Mesendoderm (in vitro differentiated cells): ENCODE data around the gene INTS12.

Experiments
- DNase-seq: peaks from one replicate; pipeline ENCODE4 v3.0.0; 2013
- H2AK5ac ChIP-seq: 2 replicates; pipeline ENCODE4 v1.6.1; 2013; ENCODE audit warnings: low read length, inconsistent platforms
- H2BK120ac ChIP-seq: 2 replicates; pipeline ENCODE4 v1.6.1; 2013; ENCODE audit warnings: low read depth, mild to moderate bottlenecking, low read length, moderate library complexity, mixed read lengths
- H2BK15ac ChIP-seq: replicated peaks from 2 replicates; pipeline ENCODE4 v1.6.1; 2013; ENCODE audit warnings: low read depth, mild to moderate bottlenecking, moderate library complexity
- H2BK5ac ChIP-seq: 2 replicates; pipeline ENCODE4 v1.6.1; 2013; ENCODE audit warnings: low read length, inconsistent platforms
- H3K18ac ChIP-seq: 2 replicates; pipeline ENCODE4 v1.6.1; 2013; ENCODE audit warnings: mild to moderate bottlenecking, low read length, mixed read lengths
- H3K23ac ChIP-seq: one replicate; pipeline ENCODE4 v1.6.1; 2013; ENCODE audit warnings: low read length
- H3K27ac ChIP-seq: 2 replicates; pipeline ENCODE4 v1.5.1; 2013; ENCODE audit warnings: low read depth, mild to moderate bottlenecking, inconsistent platforms, low read length, moderate library complexity
- H3K27me3 ChIP-seq: 2 replicates; pipeline ENCODE4 v1.6.1; 2013; ENCODE audit warnings: low read length, control low read depth, mild to moderate bottlenecking, inconsistent platforms; ENCODE audit not compliant: insufficient read depth, poor library complexity
- H3K36me3 ChIP-seq: 2 replicates; pipeline ENCODE4 v1.6.1; 2013; ENCODE audit warnings: low read length, inconsistent platforms; ENCODE audit not compliant: control insufficient read depth, insufficient read depth
- H3K4ac ChIP-seq: one replicate; pipeline ENCODE4 v1.6.1; 2013; ENCODE audit warnings: low read depth, mild to moderate bottlenecking, low read length, moderate library complexity
- H3K4me1 ChIP-seq: 2 replicates; pipeline ENCODE4 v1.6.1; 2013; ENCODE audit warnings: low read depth, low read length, inconsistent platforms; ENCODE audit not compliant: control insufficient read depth
- H3K4me2 ChIP-seq: 2 replicates; pipeline ENCODE4 v1.6.1; 2013; ENCODE audit warnings: low read length
- H3K4me3 ChIP-seq: 2 replicates; pipeline ENCODE4 v1.5.1; 2013; ENCODE audit warnings: mild to moderate bottlenecking, low read length
- H3K56ac ChIP-seq: one replicate; pipeline ENCODE4 v1.6.1; 2013; ENCODE audit warnings: low read length
- H3K79me1 ChIP-seq: 2 replicates; pipeline ENCODE4 v1.6.1; 2013; ENCODE audit warnings: low read length, inconsistent platforms
- H3K79me2 ChIP-seq: 2 replicates; pipeline ENCODE4 v1.6.1; 2013; ENCODE audit warnings: mild to moderate bottlenecking, low read length; ENCODE audit not compliant: control insufficient read depth, insufficient read depth
- H3K9ac ChIP-seq: 2 replicates; pipeline ENCODE4 v1.6.1; 2013; ENCODE audit warnings: low read length, inconsistent platforms
- H4K5ac ChIP-seq: one replicate; pipeline ENCODE4 v1.6.1; 2013; ENCODE audit warnings: low read length
- H4K8ac ChIP-seq: one replicate; pipeline ENCODE4 v1.6.1; 2013; ENCODE audit warnings: low read depth, mild to moderate bottlenecking, control low read depth, low read length, moderate library complexity
- WGBS: extraction: QIAGEN DNeasy Blood & Tissue Kit; methylation state at CpG from one replicate; pipeline ENCODE4 v1.1.7; 2013; ENCODE audit warnings: low lambda C conversion rate, missing lambda C conversion rate; ENCODE audit not compliant: insufficient coverage; ENCODE audit errors: extremely low coverage; 5-methylcytosine and 5-hydroxymethylcytosine counted together

INTS12 gene

GRCh38 chr4:105651884-105652283 lies 56.6 kb downstream of the INTS12 start:
- Histone ChIP-seq H3K4ac (no peak overlapping the region), H3K36me3 (no peaks in the 10 kb centered on the region), H3K9ac (no peak overlapping the region), H4K5ac (no peak overlapping the region), H4K8ac (no peak overlapping the region), H3K4me1 (no peaks in the 10 kb centered on the region), H2BK15ac (no peak overlapping the region), H2AK5ac (no peak overlapping the region), H3K4me2 (no peak overlapping the region), H3K27me3 (no peaks in the 10 kb centered on the region), H3K27ac (no peak overlapping the region), H3K56ac (no peak overlapping the region), H2BK120ac (no peak overlapping the region), H3K79me1 (no peaks in the 10 kb centered on the region), H3K4me3 (no peak overlapping the region), H3K79me2 (no peaks in the 10 kb centered on the region), H2BK5ac (no peak overlapping the region), H3K23ac (no peak overlapping the region), H3K18ac (no peak overlapping the region)
- DNase-seq, result no peak

GRCh38 chr4:105650190-105650589 lies 58.3 kb downstream of the INTS12 start:
- Histone ChIP-seq H3K56ac (no peak overlapping the region), H2BK15ac (no peak overlapping the region), H3K79me1 (no peaks in the 10 kb centered on the region), H3K18ac (no peak overlapping the region), H3K4ac (no peak overlapping the region), H3K79me2 (no peaks in the 10 kb centered on the region), H3K27ac (no peak overlapping the region), H4K5ac (no peak overlapping the region), H3K4me2 (no peak overlapping the region), H3K36me3 (no peaks in the 10 kb centered on the region), H2AK5ac (no peak overlapping the region), H2BK120ac (no peak overlapping the region), H3K4me1 (no peaks in the 10 kb centered on the region), H3K4me3 (no peak overlapping the region), H3K27me3 (no peaks in the 10 kb centered on the region), H4K8ac (no peak overlapping the region), H3K9ac (no peak overlapping the region), H3K23ac (no peak overlapping the region), H2BK5ac (no peak overlapping the region)
- no CpG with 5 or more reads among the region's 1 CpG for WGBS
- no peak for DNase-seq

- H3K23ac ChIP-seq, result no peak overlapping the region
- H2BK15ac ChIP-seq, result no peak overlapping the region
- no peaks in the 10 kb centered on the region for H3K79me2 ChIP-seq
- no peak overlapping the region for H2BK120ac ChIP-seq
- H4K5ac ChIP-seq, result no peak overlapping the region
- H3K18ac ChIP-seq, result no peak overlapping the region
- no peak overlapping the region for H3K4me3 ChIP-seq
- DNase-seq, result no peak
- no peaks in the 10 kb centered on the region for H3K4me1 ChIP-seq
- H3K4me2 ChIP-seq, result no peak overlapping the region
- H3K56ac ChIP-seq, result no peak overlapping the region
- no peak overlapping the region for H3K27ac ChIP-seq
- no peaks in the 10 kb centered on the region for H3K36me3 ChIP-seq
- no peak overlapping the region for H3K4ac ChIP-seq
- H3K27me3 ChIP-seq, result no peaks in the 10 kb centered on the region
- WGBS, result no CpG with 5 or more reads among the region's 1 CpG
- no peak overlapping the region for H2BK5ac ChIP-seq
- no peak overlapping the region for H4K8ac ChIP-seq
- H3K9ac ChIP-seq, result no peak overlapping the region
- H3K79me1 ChIP-seq, result no peaks in the 10 kb centered on the region
- no peak overlapping the region for H2AK5ac ChIP-seq
Observed at GRCh38 chr4:105645440-105645839, 63.0 kb downstream of the INTS12 start.

- no peak overlapping the region for H3K4me2 ChIP-seq
- WGBS, result no CpG with 5 or more reads among the region's 2 CpGs
- no peak overlapping the region for H3K4me3 ChIP-seq
- H3K18ac ChIP-seq, result no peak overlapping the region
- no peak overlapping the region for H2BK5ac ChIP-seq
- no peak overlapping the region for H4K8ac ChIP-seq
- H3K23ac ChIP-seq, result no peak overlapping the region
- no peak for DNase-seq
- no peak overlapping the region for H3K4ac ChIP-seq
- no peak overlapping the region for H3K9ac ChIP-seq
- H2AK5ac ChIP-seq, result no peak overlapping the region
- H3K79me1 ChIP-seq, result no peaks in the 10 kb centered on the region
- no peaks in the 10 kb centered on the region for H3K27me3 ChIP-seq
- H3K56ac ChIP-seq, result no peak overlapping the region
- H3K79me2 ChIP-seq, result no peaks in the 10 kb centered on the region
- no peak overlapping the region for H2BK120ac ChIP-seq
- H4K5ac ChIP-seq, result no peak overlapping the region
- no peaks in the 10 kb centered on the region for H3K36me3 ChIP-seq
- H3K27ac ChIP-seq, result no peak overlapping the region
- no peaks in the 10 kb centered on the region for H3K4me1 ChIP-seq
- H2BK15ac ChIP-seq, result no peak overlapping the region
Observed at GRCh38 chr4:105644257-105644656, 64.2 kb downstream of the INTS12 start.

- Histone ChIP-seq H2BK120ac (no peak overlapping the region), H3K27me3 (no peaks in the 10 kb centered on the region), H3K4me3 (no peak overlapping the region), H3K23ac (no peak overlapping the region), H3K18ac (no peak overlapping the region), H3K4ac (no peak overlapping the region), H3K4me2 (no peak overlapping the region), H3K27ac (no peak overlapping the region), H3K56ac (no peak overlapping the region), H2AK5ac (no peak overlapping the region), H3K79me2 (no peaks in the 10 kb centered on the region), H3K9ac (no peak overlapping the region), H3K79me1 (no peaks in the 10 kb centered on the region), H4K8ac (no peak overlapping the region), H3K4me1 (no peaks in the 10 kb centered on the region), H2BK15ac (no peak overlapping the region), H4K5ac (no peak overlapping the region), H2BK5ac (no peak overlapping the region), H3K36me3 (no peaks in the 10 kb centered on the region)
- no peak for DNase-seq
- WGBS, result no CpG with 5 or more reads among the region's 4 CpGs
Observed at GRCh38 chr4:105641845-105642244, 66.6 kb downstream of the INTS12 start.

GRCh38 chr4:105637408-105638176 lies 70.9 kb downstream of the INTS12 start:
- H3K36me3 ChIP-seq, result no peaks in the 10 kb centered on the region
- H3K27ac ChIP-seq, result no peak overlapping the region
- H3K4me3 ChIP-seq, result no peak overlapping the region
- no peaks in the 10 kb centered on the region for H3K79me1 ChIP-seq
- H3K18ac ChIP-seq, result no peak overlapping the region
- no peak overlapping the region for H3K56ac ChIP-seq
- H3K4me1 ChIP-seq, result no peaks in the 10 kb centered on the region
- H2BK15ac ChIP-seq, result no peak overlapping the region
- no peak overlapping the region for H4K5ac ChIP-seq
- no peak overlapping the region for H4K8ac ChIP-seq
- no peak overlapping the region for H3K4me2 ChIP-seq
- H3K79me2 ChIP-seq, result no peaks in the 10 kb centered on the region
- no peak overlapping the region for H2BK120ac ChIP-seq
- no peaks in the 10 kb centered on the region for H3K27me3 ChIP-seq
- H3K9ac ChIP-seq, result no peak overlapping the region
- DNase-seq, result no peak
- no peak overlapping the region for H2AK5ac ChIP-seq
- H2BK5ac ChIP-seq, result no peak overlapping the region
- WGBS, result no CpG with 5 or more reads among the region's 4 CpGs
- H3K23ac ChIP-seq, result no peak overlapping the region
- no peak overlapping the region for H3K4ac ChIP-seq
